ENCODE measurements around the gene NRIP2.

The NRIP2 gene

GRCh38 chr12:2825132-2825531 is 9.7 kb downstream of the NRIP2 start:
- TF ChIP-seq CTCF (IDR thresholded peaks at IDR 0.05), result no peak
- H3K36me3 ChIP-seq, result peaks cover 81% of the 10 kb centered on the region
- no peak overlapping the region for H3K4me3 ChIP-seq (ENCODE audit: low read depth in 1 of 2, low read length in 1 of 2)
- H3K27me3 ChIP-seq, result no peaks in the 10 kb centered on the region
- no peaks in the 10 kb centered on the region for H3K9me3 ChIP-seq
- H3K27ac ChIP-seq, result no peak overlapping the region
- H3K4me1 ChIP-seq (ENCODE audit: control insufficient read depth in 1 of 2, insufficient read depth in 1 of 2, low read depth in 1 of 2, low read length in 1 of 2), result no peaks in the 10 kb centered on the region

DNA sequence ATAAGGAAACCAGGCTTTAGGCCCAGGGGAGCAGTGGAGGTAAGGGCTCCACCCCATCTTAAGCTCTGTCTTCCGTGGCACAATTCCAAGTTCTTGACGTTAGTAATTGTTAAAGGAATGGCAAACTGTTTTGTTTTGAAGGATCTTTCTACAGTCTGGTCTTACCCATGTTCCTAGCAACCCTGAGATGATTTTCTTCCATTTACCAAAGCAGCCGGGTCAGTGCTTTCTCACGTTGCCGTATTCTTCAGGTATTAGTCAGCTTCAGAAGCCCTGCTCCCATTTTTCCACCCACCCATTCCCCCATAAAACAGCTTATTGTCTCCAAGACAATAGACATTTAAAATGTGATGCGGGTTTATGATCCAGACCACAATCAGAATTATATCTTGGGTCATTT is 10.3 kb downstream of the NRIP2 start:
- Histone ChIP-seq H3K27me3 (no peaks in the 10 kb centered on the region), H3K36me3 (peaks cover 87% of the 10 kb centered on the region), H3K9me3 (no peaks in the 10 kb centered on the region), H3K4me3 (ENCODE audit: low read depth in 1 of 2, low read length in 1 of 2) (no peak overlapping the region), H3K27ac (no peak overlapping the region), H3K4me1 (ENCODE audit: control insufficient read depth in 1 of 2, insufficient read depth in 1 of 2, low read depth in 1 of 2, low read length in 1 of 2) (no peaks in the 10 kb centered on the region)
- no peak for TF ChIP-seq CTCF (IDR thresholded peaks at IDR 0.05)

DNA sequence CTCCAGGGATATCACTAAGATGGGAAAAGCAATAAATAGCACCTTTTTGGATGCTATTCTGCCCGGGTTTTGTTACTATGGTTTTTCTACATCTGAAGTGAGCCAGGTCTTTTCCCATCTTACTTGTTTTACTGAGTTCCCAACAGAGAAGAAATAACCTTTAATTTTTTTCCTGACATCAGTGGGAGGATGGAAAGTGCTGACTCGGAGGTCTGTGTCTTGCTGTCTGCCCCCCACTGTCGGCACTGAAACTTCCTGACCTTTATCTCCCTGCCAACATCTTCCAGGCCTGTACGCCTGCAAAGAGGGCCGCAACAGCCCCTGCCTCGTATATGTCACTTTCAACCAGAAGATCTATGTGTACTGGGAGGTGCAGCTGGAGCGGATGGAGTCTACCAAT is 11.4 kb downstream of the NRIP2 start:
- Histone ChIP-seq H3K4me3 (ENCODE audit: low read depth in 1 of 2, low read length in 1 of 2) (no peak overlapping the region), H3K27ac (no peak overlapping the region), H3K36me3 (peaks cover 90% of the 10 kb centered on the region), H3K27me3 (no peaks in the 10 kb centered on the region), H3K4me1 (ENCODE audit: control insufficient read depth in 1 of 2, insufficient read depth in 1 of 2, low read depth in 1 of 2, low read length in 1 of 2) (no peaks in the 10 kb centered on the region), H3K9me3 (no peaks in the 10 kb centered on the region)
- no peak for TF ChIP-seq CTCF (IDR thresholded peaks at IDR 0.05)

GRCh38 chr12:2820432-2820831 is 14.4 kb downstream of the NRIP2 start:
- H3K9me3 ChIP-seq, result no peaks in the 10 kb centered on the region
- no peak overlapping the region for H3K27ac ChIP-seq
- H3K4me1 ChIP-seq (ENCODE audit: control insufficient read depth in 1 of 2, insufficient read depth in 1 of 2, low read depth in 1 of 2, low read length in 1 of 2), result no peaks in the 10 kb centered on the region
- TF ChIP-seq CTCF (IDR thresholded peaks at IDR 0.05), result no peak
- H3K27me3 ChIP-seq, result no peaks in the 10 kb centered on the region
- peaks cover 72% of the 10 kb centered on the region for H3K36me3 ChIP-seq
- H3K4me3 ChIP-seq (ENCODE audit: low read depth in 1 of 2, low read length in 1 of 2), result no peak overlapping the region

DNA sequence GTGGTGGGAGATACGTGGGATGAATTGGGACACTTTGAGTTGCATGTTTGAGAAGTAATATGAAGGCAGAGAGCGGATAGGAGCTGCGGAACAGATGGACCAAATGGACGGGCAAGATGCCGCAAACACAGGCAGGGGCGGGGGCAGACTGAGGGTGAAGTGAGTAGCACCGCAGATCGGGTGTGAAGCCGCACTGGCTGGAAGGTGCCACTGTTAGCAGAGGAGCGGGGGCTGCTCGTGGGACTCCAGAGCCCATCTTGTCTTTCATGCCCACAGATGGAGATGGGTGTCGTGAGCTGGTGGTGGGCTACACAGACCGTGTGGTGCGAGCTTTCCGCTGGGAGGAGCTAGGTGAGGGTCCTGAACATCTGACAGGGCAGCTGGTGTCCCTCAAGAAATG is 15.0 kb downstream of the NRIP2 start:
- H3K36me3 ChIP-seq, result peaks cover 66% of the 10 kb centered on the region

More for the DNA sequence above, 15.0 kb downstream of the NRIP2 start:
- no peaks in the 10 kb centered on the region for H3K4me1 ChIP-seq (ENCODE audit: control insufficient read depth in 1 of 2, insufficient read depth in 1 of 2, low read depth in 1 of 2, low read length in 1 of 2)
- no peak overlapping the region for H3K4me3 ChIP-seq (ENCODE audit: low read depth in 1 of 2, low read length in 1 of 2)
- no peaks in the 10 kb centered on the region for H3K27me3 ChIP-seq
- TF ChIP-seq CTCF (IDR thresholded peaks at IDR 0.05), result no peak
- H3K27ac ChIP-seq, result no peak overlapping the region
- no peaks in the 10 kb centered on the region for H3K9me3 ChIP-seq

All from neutrophil (primary cell).